ENCODE measurements around the gene TENM4. TPM values are rescaled to one million over a fixed set of nuclear protein-coding genes. Genes with fewer than 3 reads are reported as not detected.

The TENM4 gene
- total RNA-seq, 1 donor from 2014 or later: 112 TPM

- DNase-seq: no peak
These were observed 668.6 kb downstream of the TENM4 start for GRCh38 chr11:78772186-78772585.

- no peak for DNase-seq
These were observed 669.9 kb downstream of the TENM4 start for GRCh38 chr11:78770931-78771330.

GRCh38 chr11:78768971-78769370 is 671.9 kb downstream of the TENM4 start:
- no peak for DNase-seq

GRCh38 chr11:78768345-78768744 is 672.5 kb downstream of the TENM4 start:
- DNase-seq: no peak

- DNase-seq: no peak
These were observed 673.5 kb downstream of the TENM4 start for GRCh38 chr11:78767027-78767932.

- no peak for DNase-seq
These were observed 675.9 kb downstream of the TENM4 start for GRCh38 chr11:78764946-78765345.

- DNase-seq: no peak
These were observed 677.2 kb downstream of the TENM4 start for GRCh38 chr11:78763664-78764063.

GRCh38 chr11:78762105-78762504 is 678.7 kb downstream of the TENM4 start:
- no peak for DNase-seq

GRCh38 chr11:78759071-78759470 is 681.8 kb downstream of the TENM4 start:
- DNase-seq: no peak

GRCh38 chr11:78753297-78753696 is 687.5 kb downstream of the TENM4 start:
- DNase-seq: no peak

GRCh38 chr11:78752494-78752893 is 688.3 kb downstream of the TENM4 start:
- no peak for DNase-seq

GRCh38 chr11:78748918-78749690 is 691.7 kb downstream of the TENM4 start:
- DNase-seq: no peak

GRCh38 chr11:78744949-78745348 is 695.9 kb downstream of the TENM4 start:
- no peak for DNase-seq

- no peak for DNase-seq
These were observed 696.6 kb downstream of the TENM4 start for GRCh38 chr11:78744202-78744601.

GRCh38 chr11:78742430-78742829 is 698.4 kb downstream of the TENM4 start:
- DNase-seq: no peak

GRCh38 chr11:78741741-78742140 is 699.1 kb downstream of the TENM4 start:
- DNase-seq: no peak

- DNase-seq: no peak
These were observed 700.4 kb downstream of the TENM4 start for GRCh38 chr11:78740199-78741071.

GRCh38 chr11:78737891-78738290 is 702.9 kb downstream of the TENM4 start:
- DNase-seq: no peak

GRCh38 chr11:78737301-78737700 is 703.5 kb downstream of the TENM4 start:
- DNase-seq: no peak

- DNase-seq: no peak
These were observed 705.1 kb downstream of the TENM4 start for GRCh38 chr11:78735711-78736110.

- DNase-seq: no peak
These were observed 707.8 kb downstream of the TENM4 start for GRCh38 chr11:78733031-78733430.

GRCh38 chr11:78732246-78732645 is 708.6 kb downstream of the TENM4 start:
- no peak for DNase-seq

All from occipital lobe (tissue), 2 donors.